ENCODE results near the gene LACC1. TPM values are rescaled to one million over a fixed set of nuclear protein-coding genes. Genes with fewer than 3 reads are reported as not detected.

Gene LACC1
- total RNA-seq, 6 experiments from 2014 or later: 3.2 to 5.2 (median 3.5) TPM

DNA sequence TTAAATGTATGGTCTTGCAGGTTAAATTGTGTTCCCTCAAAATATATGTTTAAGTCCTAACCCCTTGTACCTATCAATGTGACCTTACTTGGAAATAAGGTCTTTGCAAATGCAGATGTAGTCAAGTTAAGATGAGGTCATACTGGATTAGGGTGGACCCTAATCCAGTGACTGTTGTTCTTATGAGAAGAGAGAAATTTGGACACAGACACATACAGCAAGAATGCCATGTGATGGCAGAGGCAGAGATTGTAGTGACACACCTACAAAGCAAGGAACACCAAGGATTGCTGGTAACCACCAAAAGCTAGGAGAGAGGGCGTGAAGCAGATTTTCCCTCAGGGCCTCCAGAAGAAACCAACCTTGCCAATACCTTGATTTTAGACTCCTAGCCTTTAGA lies 50.2 kb downstream of the LACC1 start:
- TF ChIP-seq, protein P1, sequence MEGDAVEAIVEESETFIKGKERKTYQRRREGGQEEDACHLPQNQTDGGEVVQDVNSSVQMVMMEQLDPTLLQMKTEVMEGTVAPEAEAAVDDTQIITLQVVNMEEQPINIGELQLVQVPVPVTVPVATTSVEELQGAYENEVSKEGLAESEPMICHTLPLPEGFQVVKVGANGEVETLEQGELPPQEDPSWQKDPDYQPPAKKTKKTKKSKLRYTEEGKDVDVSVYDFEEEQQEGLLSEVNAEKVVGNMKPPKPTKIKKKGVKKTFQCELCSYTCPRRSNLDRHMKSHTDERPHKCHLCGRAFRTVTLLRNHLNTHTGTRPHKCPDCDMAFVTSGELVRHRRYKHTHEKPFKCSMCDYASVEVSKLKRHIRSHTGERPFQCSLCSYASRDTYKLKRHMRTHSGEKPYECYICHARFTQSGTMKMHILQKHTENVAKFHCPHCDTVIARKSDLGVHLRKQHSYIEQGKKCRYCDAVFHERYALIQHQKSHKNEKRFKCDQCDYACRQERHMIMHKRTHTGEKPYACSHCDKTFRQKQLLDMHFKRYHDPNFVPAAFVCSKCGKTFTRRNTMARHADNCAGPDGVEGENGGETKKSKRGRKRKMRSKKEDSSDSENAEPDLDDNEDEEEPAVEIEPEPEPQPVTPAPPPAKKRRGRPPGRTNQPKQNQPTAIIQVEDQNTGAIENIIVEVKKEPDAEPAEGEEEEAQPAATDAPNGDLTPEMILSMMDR (IDR thresholded peaks at IDR 0.05): no peak
- Mint-ChIP-seq H3K36me3 (ENCODE audit: low read depth) (no peaks in the 10 kb centered on the region), H3K27me3 (ENCODE audit: insufficient read depth) (peaks cover 12% of the 10 kb centered on the region; the same call in 1 of the 2 replicates), H3K9me3 (no peaks in the 10 kb centered on the region), H3K4me1 (ENCODE audit: low read depth) (no peaks in the 10 kb centered on the region), H3K27ac (no peak overlapping the region), H3K4me3 (no peak overlapping the region)
- no peak for DNase-seq

DNA sequence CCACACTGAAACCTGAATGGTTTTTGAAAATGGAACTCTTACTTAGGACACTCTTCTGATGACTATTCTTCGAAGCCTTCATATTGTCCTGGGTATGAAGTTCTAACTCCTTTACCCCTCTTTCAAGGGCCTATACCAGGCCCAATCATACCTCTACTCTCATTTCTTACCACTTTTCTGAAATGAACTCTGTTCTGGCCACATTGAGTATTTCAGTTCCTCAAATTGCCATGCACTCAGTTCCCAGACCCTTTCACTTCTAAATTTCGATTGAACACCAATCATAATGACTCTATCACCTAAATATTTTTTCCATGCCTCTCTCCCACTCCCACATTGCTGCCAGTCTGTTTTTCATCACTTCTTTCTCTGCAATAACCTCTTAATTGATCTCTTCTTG lies 53.7 kb downstream of the LACC1 start:
- no peaks in the 10 kb centered on the region for H3K9me3 Mint-ChIP-seq
- H3K4me3 Mint-ChIP-seq: no peak overlapping the region

GRCh38 chr13:43934273-43934672 lies 54.6 kb downstream of the LACC1 start:
- Mint-ChIP-seq H3K36me3 (ENCODE audit: low read depth) (no peaks in the 10 kb centered on the region), H3K27me3 (ENCODE audit: insufficient read depth) (peaks cover 17% of the 10 kb centered on the region), H3K4me3 (no peak overlapping the region), H3K27ac (no peak overlapping the region), H3K9me3 (no peaks in the 10 kb centered on the region), H3K4me1 (ENCODE audit: low read depth) (no peaks in the 10 kb centered on the region)
- DNase-seq: no peak
- TF ChIP-seq, protein P1 (IDR thresholded peaks at IDR 0.05): no peak

More for the DNA sequence above, 53.7 kb downstream of the LACC1 start:
- Mint-ChIP-seq H3K27me3 (ENCODE audit: insufficient read depth) (peaks cover 17% of the 10 kb centered on the region), H3K4me1 (ENCODE audit: low read depth) (no peaks in the 10 kb centered on the region), H3K27ac (no peak overlapping the region), H3K36me3 (ENCODE audit: low read depth) (no peaks in the 10 kb centered on the region)
- no peak for DNase-seq
- TF ChIP-seq, protein P1 (IDR thresholded peaks at IDR 0.05): no peak

DNA sequence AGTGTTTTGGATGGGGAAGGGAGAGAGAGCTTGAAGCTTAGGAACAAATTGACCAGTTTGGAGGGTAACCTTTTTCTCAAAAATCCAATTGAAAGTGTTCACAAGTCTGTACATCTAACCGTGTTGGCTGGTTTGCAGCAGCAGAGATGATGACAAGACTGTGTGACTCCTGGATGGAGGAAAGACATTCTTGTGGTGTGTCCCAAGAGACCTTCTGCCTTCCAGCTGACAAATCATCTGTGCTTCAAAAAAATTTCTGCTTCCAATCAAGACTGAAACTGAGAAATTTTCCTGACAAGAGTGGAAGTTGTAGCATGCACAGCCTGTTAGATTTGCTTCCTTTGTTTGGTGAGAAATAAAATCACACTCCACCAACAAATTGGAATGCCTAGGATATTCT lies 56.2 kb downstream of the LACC1 start:
- TF ChIP-seq, protein P1 (IDR thresholded peaks at IDR 0.05): no peak
- Mint-ChIP-seq H3K27ac (no peak overlapping the region), H3K4me3 (no peak overlapping the region), H3K36me3 (ENCODE audit: low read depth) (no peaks in the 10 kb centered on the region), H3K9me3 (no peaks in the 10 kb centered on the region), H3K27me3 (ENCODE audit: insufficient read depth) (peaks cover 18% of the 10 kb centered on the region), H3K4me1 (ENCODE audit: low read depth) (no peaks in the 10 kb centered on the region)
- no peak for DNase-seq

GRCh38 chr13:43936647-43937046 lies 56.9 kb downstream of the LACC1 start:
- H3K27me3 Mint-ChIP-seq (ENCODE audit: insufficient read depth): peaks cover 18% of the 10 kb centered on the region
- no peak for DNase-seq
- TF ChIP-seq, protein P1 (IDR thresholded peaks at IDR 0.05): no peak

DNA sequence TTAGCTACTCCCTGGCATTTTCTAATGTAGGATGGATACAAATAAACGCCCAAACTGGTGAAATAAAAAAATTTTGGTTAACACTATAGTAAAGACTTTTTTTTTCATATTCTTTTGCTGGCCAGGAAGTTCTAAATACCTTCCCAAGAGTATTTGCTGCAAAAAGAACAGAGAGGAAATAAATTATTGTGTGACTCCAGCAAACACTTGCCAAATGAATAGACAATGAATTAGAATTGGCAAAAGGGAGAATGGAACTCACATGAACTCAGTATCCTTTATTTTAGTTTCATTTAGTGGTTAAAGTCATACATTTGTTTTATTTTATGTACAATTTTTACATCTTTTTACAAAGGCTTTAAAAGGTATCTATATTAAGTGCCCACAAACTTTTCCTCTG lies 58.1 kb downstream of the LACC1 start:
- Mint-ChIP-seq H3K27me3 (ENCODE audit: insufficient read depth) (peaks cover 25% of the 10 kb centered on the region), H3K27ac (no peak overlapping the region), H3K4me1 (ENCODE audit: low read depth) (no peaks in the 10 kb centered on the region), H3K9me3 (no peaks in the 10 kb centered on the region), H3K36me3 (ENCODE audit: low read depth) (no peaks in the 10 kb centered on the region), H3K4me3 (no peak overlapping the region)
- no peak for DNase-seq
- TF ChIP-seq, protein P1 (IDR thresholded peaks at IDR 0.05): no peak

More at GRCh38 chr13:43936647-43937046, 56.9 kb downstream of the LACC1 start:
- Mint-ChIP-seq H3K9me3 (no peaks in the 10 kb centered on the region), H3K4me1 (ENCODE audit: low read depth) (no peaks in the 10 kb centered on the region), H3K36me3 (ENCODE audit: low read depth) (no peaks in the 10 kb centered on the region), H3K27ac (no peak overlapping the region), H3K4me3 (no peak overlapping the region)
